IMR-90 (cell line): ENCODE data around the gene GPX3. TPM values are rescaled to one million over a fixed set of nuclear protein-coding genes. Genes with fewer than 3 reads are reported as not detected.

Experiments used
- ATAC-seq: fragments of 200-7000 bp; cut with Tn5 transposase; 2 replicates; pipeline ENCODE4 v1.9.1; 2020; ENCODE audit warnings: low read depth, mild to moderate bottlenecking, moderate library complexity
- BruUV-seq: library from RNA; stranded (reverse); fragments of 400-500 nt; replicated peaks from 2 replicates; lab custom pipeline; 2021; lab: Mats Ljungman, UMichigan
- CTCF ChIA-PET: fragments of 300-600 bp; formaldehyde crosslinking; extraction: SDS; loops from one replicate; lab custom pipeline; 2021; ENCODE audit warnings: antibody characterized with exemption; lab: Yijun Ruan, JAX
- POLR2A ChIA-PET: fragments of 300-600 bp; sonication (Branson Sonifier 250); formaldehyde crosslinking; loops from one replicate; lab custom pipeline; 2022; ENCODE audit warnings: antibody characterized with exemption; ENCODE audit not compliant: unreplicated experiment; lab: Charles Lee
- DNase-seq: peaks from one replicate; pipeline ENCODE4 v3.0.0; 2013
- H2AFZ ChIP-seq: replicated peaks from 2 replicates; pipeline ENCODE3; 2013; ENCODE audit warnings: low read length, mild to moderate bottlenecking; ENCODE audit not compliant: poor library complexity
- H2AK5ac ChIP-seq: 2 replicates; pipeline ENCODE4 v1.6.1; 2013; ENCODE audit warnings: low read depth, low read length, inconsistent platforms
- H2AK9ac ChIP-seq: replicated peaks from 2 replicates; pipeline ENCODE3; 2013; ENCODE audit warnings: mild to moderate bottlenecking, low read depth, low read length, moderate library complexity; ENCODE audit not compliant: poor library complexity
- H2BK120ac ChIP-seq: 2 replicates; pipeline ENCODE4 v1.6.1; 2013; ENCODE audit warnings: low read depth, low read length, inconsistent platforms
- H2BK15ac ChIP-seq: 3 replicates; pipeline ENCODE4 v1.6.1; 2013; ENCODE audit warnings: low read depth, low read length, inconsistent platforms
- H2BK20ac ChIP-seq: 2 replicates; pipeline ENCODE4 v1.6.1; 2013; ENCODE audit warnings: low read depth, mild to moderate bottlenecking, inconsistent platforms, low read length, moderate library complexity
- H2BK5ac ChIP-seq: 2 replicates; pipeline ENCODE4 v1.6.1; 2013; ENCODE audit warnings: mild to moderate bottlenecking, low read depth, low read length, inconsistent platforms; ENCODE audit not compliant: poor library complexity, severe bottlenecking
- H3K14ac ChIP-seq: replicated peaks from 2 replicates; pipeline ENCODE4 v1.6.1; 2013; ENCODE audit warnings: low read depth, low read length, inconsistent platforms
- H3K18ac ChIP-seq: 2 replicates; pipeline ENCODE4 v1.6.1; 2013; ENCODE audit warnings: low read depth, low read length, control low read depth
- H3K23ac ChIP-seq: 2 replicates; pipeline ENCODE4 v1.6.1; 2013; ENCODE audit warnings: low read depth, low read length, inconsistent platforms
- H3K27ac ChIP-seq: 2 replicates; pipeline ENCODE4 v1.5.1; 2013; ENCODE audit warnings: mild to moderate bottlenecking, control low read depth, low read length; ENCODE audit not compliant: insufficient read depth
- H3K27me3 ChIP-seq: 2 replicates; pipeline ENCODE4 v1.6.1; 2013; ENCODE audit warnings: low read length; ENCODE audit not compliant: control insufficient read depth, insufficient read depth
- H3K36me3 ChIP-seq: 2 replicates; pipeline ENCODE4 v1.6.1; 2013; ENCODE audit warnings: low read length, mixed read lengths; ENCODE audit not compliant: control insufficient read depth, insufficient read depth
- H3K4ac ChIP-seq: 2 replicates; pipeline ENCODE4 v1.6.1; 2013; ENCODE audit warnings: low read depth, low read length, inconsistent platforms
- H3K4me1 ChIP-seq: 2 replicates; pipeline ENCODE4 v1.6.1; 2013; ENCODE audit warnings: low read length, mixed read lengths; ENCODE audit not compliant: control insufficient read depth, insufficient read depth
- H3K4me2 ChIP-seq: 2 replicates; pipeline ENCODE4 v1.6.1; 2013; ENCODE audit warnings: low read depth, mild to moderate bottlenecking, control low read depth, low read length, moderate library complexity
- H3K4me3 ChIP-seq: 2 replicates; pipeline ENCODE4 v1.5.1; 2013; ENCODE audit warnings: low read depth, mild to moderate bottlenecking, control low read depth, low read length, moderate library complexity; ENCODE audit not compliant: insufficient read depth
- H3K56ac ChIP-seq: 2 replicates; pipeline ENCODE4 v1.6.1; 2013; ENCODE audit warnings: low read length, inconsistent platforms; ENCODE audit not compliant: insufficient read depth; ENCODE audit errors: extremely low read depth
- H3K79me1 ChIP-seq, 2 experiments: 2 replicates each; pipeline ENCODE4 v1.6.1; 2013; ENCODE audit warnings: low read length in 2 of 2, inconsistent platforms in 1 of 2, low read depth in 1 of 2
- H3K9ac ChIP-seq: 2 replicates; pipeline ENCODE4 v1.6.1; 2013; ENCODE audit warnings: low read depth, low read length, control low read depth
- H3K9me1 ChIP-seq: 2 replicates; pipeline ENCODE4 v1.6.1; 2013; ENCODE audit warnings: low read length, inconsistent platforms; ENCODE audit not compliant: insufficient read depth
- H3K9me3 ChIP-seq: 2 replicates; pipeline ENCODE4 v1.6.1; 2013; ENCODE audit warnings: low read length; ENCODE audit not compliant: control insufficient read depth, insufficient read depth
- H4K20me1 ChIP-seq: 2 replicates; pipeline ENCODE4 v1.6.1; 2013; ENCODE audit warnings: low read length, inconsistent platforms; ENCODE audit not compliant: insufficient read depth
- H4K5ac ChIP-seq: 2 replicates; pipeline ENCODE4 v1.6.1; 2013; ENCODE audit warnings: mild to moderate bottlenecking, low read depth, low read length, control low read depth
- H4K8ac ChIP-seq, 2 experiments: 2 replicates each; pipeline ENCODE4 v1.6.1; 2013; ENCODE audit warnings: low read depth in 2 of 2, low read length in 2 of 2, control low read depth in 1 of 2, inconsistent platforms in 1 of 2
- H4K91ac ChIP-seq: 2 replicates; pipeline ENCODE4 v1.6.1; 2013; ENCODE audit warnings: low read depth, low read length, inconsistent platforms; ENCODE audit not compliant: insufficient read depth
- WGBS, 2 experiments: methylation state at CpG; one replicate each; pipeline versions ENCODE4 v1.1.5 to v1.1.7; 2013; ENCODE audit warnings: missing lambda C conversion rate in 2 of 2; ENCODE audit not compliant: insufficient read length in 1 of 2; ENCODE audit errors: extremely low coverage in 2 of 2; 5-methylcytosine and 5-hydroxymethylcytosine counted together
- dilution Hi-C: fragments of 300-500 bp; cut with HindIII; formaldehyde crosslinking; loops from one replicate; pipeline ENCODE4 v1.14.3; 2018; ENCODE audit warnings: low sequenced_read_pairs; ENCODE audit not compliant: unreplicated experiment
- in situ Hi-C: fragments of 300-500 bp; cut with MboI; formaldehyde crosslinking; loops from 3 replicates; pipeline ENCODE4 v1.14.3; 2019; ENCODE audit warnings: low sequenced_read_pairs, inconsistent platforms, mixed read lengths
- intact Hi-C: fragments of 100-400 bp; cut with micrococcal nuclease; formaldehyde crosslinking; loops from 2 replicates; pipeline ENCODE4 v1.10.0; 2022
- polyA plus RNA-seq, 3 experiments: library from polyadenylated mRNA; depleted of rRNA; stranded (reverse); fragments of >200 nt; gene quantifications; 2 replicates each; pipeline ENCODE4 v1.2.3, GENCODE V29; 2012; ENCODE audit warnings: low replicate concordance in 1 of 3
- total RNA-seq: library from RNA; depleted of rRNA; stranded (reverse); fragments of >200 nt; gene quantifications from 2 replicates; pipeline ENCODE4 v1.2.3, GENCODE V29; 2012
- TF ChIP-seq, protein P1 (sequence below): fragments of 150-350 bp; IDR thresholded peaks from 2 replicates; pipeline ENCODE4 v1.6.1; 2017; ENCODE audit warnings: mild to moderate bottlenecking, antibody characterized with exemption, low read length, low read depth

The GPX3 gene
- total and polyA plus RNA-seq, 2 of the 4 experiments (the other 2 are of a cell fraction): 0.36 to 1.0 TPM

DNA sequence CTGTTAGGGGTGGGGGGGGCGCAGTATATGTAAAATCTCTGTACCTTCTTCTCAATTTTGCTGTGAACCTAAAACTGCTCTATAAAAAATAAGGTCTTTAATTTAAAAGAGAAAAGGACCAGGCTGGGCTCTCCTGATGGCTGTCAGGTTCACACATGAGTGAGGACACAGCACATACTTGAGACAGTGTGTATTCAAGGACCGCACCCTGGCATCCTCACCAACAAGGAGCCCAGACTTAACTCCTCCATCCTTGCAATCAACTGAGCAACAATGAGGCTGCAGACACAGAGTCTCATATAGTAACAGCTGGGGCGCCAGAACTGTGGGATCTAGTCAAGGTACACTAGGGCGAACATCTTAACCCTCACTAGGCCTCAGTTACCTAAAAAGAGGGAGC, 50.6 kb downstream of the GPX3 start:
- Histone ChIP-seq H3K9me1 (peaks cover 56% of the 10 kb centered on the region), H2BK15ac (peak overlapping the region; percentile 26; the same call in 1 of the 3 replicates), H3K23ac (peak overlapping the region; percentile 70; the same call in 1 of the 2 replicates), H3K36me3 (peaks cover 8% of the 10 kb centered on the region), H2AK5ac (peak overlapping the region; percentile 92), H4K20me1 (peaks cover 57% of the 10 kb centered on the region), H4K5ac (no peak overlapping the region), H3K27ac (no peak overlapping the region), H3K4me1 (peaks cover 42% of the 10 kb centered on the region), H2AK9ac (no peak overlapping the region), H3K27me3 (no peaks in the 10 kb centered on the region), H4K8ac (peak overlapping the region in 1 of 2 experiments; percentile 77; a peak in 2 of 4 replicates), H4K91ac (peak overlapping the region; percentile 59; the same call in 1 of the 2 replicates), H3K9me3 (no peaks in the 10 kb centered on the region), H3K9ac (no peak overlapping the region), H2BK120ac (peak overlapping the region; percentile 94), H3K14ac (peak overlapping the region; percentile 79), H3K56ac (0 out of 2 replicates have a peak overlapping the region, but pooled peaks have one; percentile 24), H2AFZ (no peak overlapping the region), H3K18ac (peak overlapping the region; percentile 54; the same call in 1 of the 2 replicates), H3K4ac (peak overlapping the region; percentile 94), H2BK5ac (peak overlapping the region; percentile 38), H3K4me2 (no peak overlapping the region), H2BK20ac (peak overlapping the region; percentile 70; the same call in 1 of the 2 replicates), H3K4me3 (no peak overlapping the region), H3K79me1 (peaks cover 47 to 93% of the 10 kb centered on the region in 2 experiments)
- TF ChIP-seq, protein P1, sequence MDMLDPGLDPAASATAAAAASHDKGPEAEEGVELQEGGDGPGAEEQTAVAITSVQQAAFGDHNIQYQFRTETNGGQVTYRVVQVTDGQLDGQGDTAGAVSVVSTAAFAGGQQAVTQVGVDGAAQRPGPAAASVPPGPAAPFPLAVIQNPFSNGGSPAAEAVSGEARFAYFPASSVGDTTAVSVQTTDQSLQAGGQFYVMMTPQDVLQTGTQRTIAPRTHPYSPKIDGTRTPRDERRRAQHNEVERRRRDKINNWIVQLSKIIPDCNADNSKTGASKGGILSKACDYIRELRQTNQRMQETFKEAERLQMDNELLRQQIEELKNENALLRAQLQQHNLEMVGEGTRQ: no peak
- DNase-seq (no peak), ATAC-seq (no peak)
- ChIA-PET POLR2A (no interaction called here), CTCF (interaction anchor here (0.9 to 1.4 kb wide), 2 partner anchors 10 to 19 kb away, joined by 3 to 5 read pairs; partner anchors contain the start of gene TNIP1)
- BruUV-seq: no TSS peak
- in situ Hi-C loops: no loop called here
- 100% methylated on average over 1 of the region's 4 CpGs; no CpG with 5 or more reads in 1 of the 2 experiments for WGBS, 2 experiments
- dilution Hi-C loops: no loop called here
- intact Hi-C loops: no loop called here
